Adrenal gland (tissue), 12 donors: Measurements from ENCODE around the gene DTX1. TPM values are rescaled to one million over a fixed set of nuclear protein-coding genes. Genes with fewer than 3 reads are reported as not detected.

ENCODE experiments used
- DNase-seq, 7 donors: peaks; one replicate each; pipeline ENCODE4 v3.0.0-alpha.2; 2019 to 2020
- H3K27ac ChIP-seq, 5 donors: fragments of 200-600 bp; sonication (generic) in 4 of 5; 1 replicate in 3 of 5; 2 replicates in 2 of 5; pipeline versions ENCODE4 v1.5.1 to v1.8.0; 2016 to 2020; ENCODE audit warnings: mild to moderate bottlenecking in 1 of 5
- H3K27me3 ChIP-seq: fragments of 200-600 bp; 2 replicates; pipeline ENCODE4 v1.8.0; 2021
- H3K36me3 ChIP-seq, 2 donors: fragments of 200-600 bp; replicated peaks in 1 of 2; 1 replicate in 1 of 2; 2 replicates in 1 of 2; pipeline versions ENCODE4 v1.5.1 to v1.8.0; 2018 to 2022
- H3K4me1 ChIP-seq, 2 donors: fragments of 200-600 bp; replicated peaks in 1 of 2; 1 replicate in 1 of 2; 2 replicates in 1 of 2; pipeline versions ENCODE4 v1.5.1 to v1.8.0; 2018 to 2021
- H3K4me3 ChIP-seq, 4 donors: fragments of 200-600 bp; sonication (generic) in 3 of 4; one replicate each; pipeline ENCODE4 v1.5.1; 2016 to 2018
- H3K9me3 ChIP-seq, 3 donors: fragments of 200-600 bp; sonication (generic) in 1 of 3; replicated peaks in 1 of 3; 1 replicate in 2 of 3; 2 replicates in 1 of 3; pipeline versions ENCODE4 v1.5.1 to v1.8.0; 2016 to 2021
- CTCF ChIP-seq, 6 experiments: fragments of 450-650 bp in 4 of 6; fragments of 200-600 bp in 2 of 6; sonication (generic) in 1 of 6; IDR thresholded peaks; 1 replicate in 5 of 6; 2 replicates in 1 of 6; pipeline versions ENCODE4 v1.5.1 to v1.8.0; 2016 to 2021; ENCODE audit warnings: antibody characterized with exemption in 6 of 6, mild to moderate bottlenecking in 2 of 6, moderate library complexity in 1 of 6
- POLR2A ChIP-seq, 2 donors: fragments of 450-650 bp; IDR thresholded peaks; one replicate each; pipeline ENCODE4 v1.6.1; 2017; ENCODE audit warnings: antibody characterized with exemption in 2 of 2, mild to moderate bottlenecking in 2 of 2, moderate library complexity in 1 of 2
- WGBS, 4 donors: extraction: QIAGEN DNeasy Blood & Tissue Kit in 2 of 4; methylation state at CpG; one replicate each; pipeline versions ENCODE4 v1.1.5 to v1.1.7; 2013 to 2017; 5-methylcytosine and 5-hydroxymethylcytosine counted together
- intact Hi-C, 2 donors: fragments of 100-400 bp; cut with DNase I; formaldehyde crosslinking; loops; one replicate each; pipeline versions ENCODE4 v1.14.1 to v1.15.0; 2022 to 2023
- polyA plus RNA-seq, 3 donors: library from polyadenylated mRNA; stranded (reverse); fragments of 200-250 nt in 2 of 3; fragments of 350-450 nt in 1 of 3; fragmentation: Illumina TruSeq in 1 of 3; extraction: RNeasy Lipid Tissue Mini Kit (QIAGEN cat#74804) in 1 of 3; gene quantifications; one replicate each; pipeline ENCODE4 v1.2.3, GENCODE V29; 2013 to 2014
- total RNA-seq, 9 donors: library from RNA; depleted of rRNA in 4 of 9; stranded (reverse); fragments of >200 nt in 4 of 9; fragments of 120-200 nt in 1 of 9; fragmentation: NEBNext Ultra II Directional in 1 of 9; extraction: Animal tissue kit (Norgen Biotek cat#: 25700) in 1 of 9; gene quantifications; one replicate each; pipeline versions ENCODE4 v1.1.0 to v1.2.4, GENCODE V29; 2013 to 2023
- donor health status: healthy with polysubstance abuse.
- donor health status: Bipolar disorder and iron deficiency.
- donor health status: DM: yes; HTN: yes; CAD: no.
- donor health status: DM: no; HTN: no; CAD: no.
- donor health status: DM: no; HTN: no; CAD: no.
- donor health status: DM: yes; HTN: yes; CAD: no.

The DTX1 gene
- total and polyA plus RNA-seq, 12 donors, result 1.3 to 20.0 (median 6.9) TPM

GRCh38 chr12:113075137-113075683, 18.7 kb downstream of the DTX1 start:
- no peak overlapping the region for H3K27ac ChIP-seq
- intact Hi-C loops, result no loop called here
- no peaks in the 10 kb centered on the region for H3K9me3 ChIP-seq
- no peak overlapping the region for H3K4me3 ChIP-seq
- no peaks in the 10 kb centered on the region for H3K27me3 ChIP-seq
- TF ChIP-seq POLR2A (IDR thresholded peaks at IDR 0.05) (no peak), CTCF (IDR thresholded peaks at IDR 0.05) (no peak)
- no peaks in the 10 kb centered on the region for H3K36me3 ChIP-seq
- no peaks in the 10 kb centered on the region for H3K4me1 ChIP-seq
- DNase-seq, result no peak
- 77 to 85% (median 79%) methylated on average over 5 to 6 of the region's 6 CpGs for WGBS, 4 donors

GRCh38 chr12:113077057-113077858, 20.7 kb downstream of the DTX1 start:
- intact Hi-C loops, result no loop called here
- no peaks in the 10 kb centered on the region for H3K27me3 ChIP-seq
- no peaks in the 10 kb centered on the region for H3K36me3 ChIP-seq
- no peak overlapping the region for H3K4me3 ChIP-seq
- WGBS, 4 donors, result 30 to 40% (median 35%) methylated on average over 30 to 70 of the region's 70 CpGs
- TF ChIP-seq CTCF (IDR thresholded peaks at IDR 0.05), result no peak
- TF ChIP-seq POLR2A (IDR thresholded peaks at IDR 0.05), result no peak
- H3K27ac ChIP-seq, result no peak overlapping the region
- no peak for DNase-seq
- H3K4me1 ChIP-seq, result peaks cover 0 to 5% of the 10 kb centered on the region in 2 donors
- no peaks in the 10 kb centered on the region for H3K9me3 ChIP-seq

GRCh38 chr12:113077859-113078255, 21.3 kb downstream of the DTX1 start:
- H3K27me3 ChIP-seq, result no peaks in the 10 kb centered on the region

More at GRCh38 chr12:113077859-113078255, 21.3 kb downstream of the DTX1 start:
- Histone ChIP-seq H3K27ac (no peak overlapping the region), H3K9me3 (no peaks in the 10 kb centered on the region), H3K4me3 (no peak overlapping the region), H3K36me3 (no peaks in the 10 kb centered on the region), H3K4me1 (peaks cover 0 to 5% of the 10 kb centered on the region in 2 donors)
- intact Hi-C loops, result no loop called here
- TF ChIP-seq POLR2A (IDR thresholded peaks at IDR 0.05) (no peak), CTCF (IDR thresholded peaks at IDR 0.05) (no peak)
- DNase-seq, result no peak
- WGBS, 4 donors, result 18 to 42% (median 31%) methylated on average over 13 to 48 of the region's 48 CpGs
